AG04450 (cell line): ENCODE results near the gene TULP1. TPM values are rescaled to one million over a fixed set of nuclear protein-coding genes. Genes with fewer than 3 reads are reported as not detected.
"Not testable (repeated sequence)": the region's sequence is repeated elsewhere in the genome, so short reads cannot be mapped to it uniquely, and the experiment has no call there.

Experiments used
- CTCF ChIA-PET: fragments of 300-600, 350-600 bp; formaldehyde crosslinking; extraction: SDS; loops from one replicate; lab custom pipeline; 2022; ENCODE audit warnings: antibody characterized with exemption, inconsistent platforms; lab: Charles Lee
- POLR2A ChIA-PET: fragments of 350-600 bp; formaldehyde crosslinking; extraction: SDS; loops from one replicate; lab custom pipeline; 2021; ENCODE audit warnings: antibody characterized with exemption, inconsistent platforms; lab: Yijun Ruan, JAX
- DNase-seq: peaks from one replicate; pipeline ENCODE4 v3.0.0-alpha.2; 2011; ENCODE audit warnings: low read depth, low spot score
- H3K27ac ChIP-seq: one replicate; pipeline ENCODE4 v1.5.1; 2012; ENCODE audit warnings: low read depth, low read length, control low read depth
- H3K27me3 ChIP-seq: one replicate; pipeline ENCODE4 v1.6.0; 2012; ENCODE audit warnings: low read length; ENCODE audit not compliant: control insufficient read depth, insufficient read depth
- H3K4me3 ChIP-seq: 2 replicates; pipeline ENCODE4 v1.5.1; 2011; ENCODE audit warnings: mild to moderate bottlenecking, low read depth, low read length, control low read depth
- H3K9me3 ChIP-seq: 2 replicates; pipeline ENCODE4 v1.5.1; 2012; ENCODE audit warnings: low read length; ENCODE audit not compliant: control insufficient read depth, insufficient read depth
- polyA plus RNA-seq: library from polyadenylated mRNA; depleted of rRNA; stranded (reverse); fragments of >200 nt; gene quantifications from 2 replicates; pipeline ENCODE4 v1.2.3, GENCODE V29; 2011
- TF ChIP-seq, protein P1 (sequence below): IDR thresholded peaks from 2 replicates; pipeline ENCODE4 v1.5.1; 2011; ENCODE audit warnings: low read depth, low read length, control low read depth, inconsistent platforms

Gene TULP1
- polyA plus RNA-seq, 1 experiment = not detected

- TF ChIP-seq, protein P1, sequence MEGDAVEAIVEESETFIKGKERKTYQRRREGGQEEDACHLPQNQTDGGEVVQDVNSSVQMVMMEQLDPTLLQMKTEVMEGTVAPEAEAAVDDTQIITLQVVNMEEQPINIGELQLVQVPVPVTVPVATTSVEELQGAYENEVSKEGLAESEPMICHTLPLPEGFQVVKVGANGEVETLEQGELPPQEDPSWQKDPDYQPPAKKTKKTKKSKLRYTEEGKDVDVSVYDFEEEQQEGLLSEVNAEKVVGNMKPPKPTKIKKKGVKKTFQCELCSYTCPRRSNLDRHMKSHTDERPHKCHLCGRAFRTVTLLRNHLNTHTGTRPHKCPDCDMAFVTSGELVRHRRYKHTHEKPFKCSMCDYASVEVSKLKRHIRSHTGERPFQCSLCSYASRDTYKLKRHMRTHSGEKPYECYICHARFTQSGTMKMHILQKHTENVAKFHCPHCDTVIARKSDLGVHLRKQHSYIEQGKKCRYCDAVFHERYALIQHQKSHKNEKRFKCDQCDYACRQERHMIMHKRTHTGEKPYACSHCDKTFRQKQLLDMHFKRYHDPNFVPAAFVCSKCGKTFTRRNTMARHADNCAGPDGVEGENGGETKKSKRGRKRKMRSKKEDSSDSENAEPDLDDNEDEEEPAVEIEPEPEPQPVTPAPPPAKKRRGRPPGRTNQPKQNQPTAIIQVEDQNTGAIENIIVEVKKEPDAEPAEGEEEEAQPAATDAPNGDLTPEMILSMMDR = no peak
- no peak overlapping the region for H3K4me3 ChIP-seq
- peaks cover 9% of the 10 kb centered on the region for H3K27me3 ChIP-seq
- no peaks in the 10 kb centered on the region for H3K9me3 ChIP-seq
- ChIA-PET POLR2A (no interaction called here), CTCF (interaction anchor here (1.1 to 1.4 kb wide), 2 partner anchors 218 to 221 kb away, joined by 3 to 4 read pairs; partner anchors contain the start of gene ARMC12)
- no peak overlapping the region for H3K27ac ChIP-seq
- no peak for DNase-seq
Observed at GRCh38 chr6:35518566-35519312, 6.0 kb upstream of the TULP1 start.

GRCh38 chr6:35517978-35518377 lies 5.3 kb upstream of the TULP1 start:
- H3K4me3 ChIP-seq, DNase-seq, H3K27ac ChIP-seq, H3K9me3 ChIP-seq, POLR2A ChIA-PET, H3K27me3 ChIP-seq: not testable (repeated sequence)
- CTCF ChIA-PET = interaction anchor here (1.4 to 2.3 kb wide), 2 partner anchors 219 kb away, joined by 4 to 10 read pairs; partner anchors contain the start of gene ARMC12

GRCh38 chr6:35516712-35517111 lies 4.0 kb upstream of the TULP1 start:
- CTCF ChIA-PET = interaction anchor here (0.6 to 2.3 kb wide), 2 partner anchors 221 to 489 kb away, joined by 3 to 10 read pairs; no protein-coding TSS in a partner anchor
- TF ChIP-seq, protein P1 = no peak

GRCh38 chr6:35515939-35516338 lies 3.2 kb upstream of the TULP1 start:
- CTCF ChIA-PET = interaction anchor here (0.6 to 2.3 kb wide), 3 partner anchors 221 to 558 kb away, joined by 3 to 10 read pairs (median 4); no protein-coding TSS in a partner anchor
- DNase-seq, H3K9me3 ChIP-seq, POLR2A ChIA-PET, H3K27ac ChIP-seq, H3K4me3 ChIP-seq: not testable (repeated sequence)
- H3K27me3 ChIP-seq = peaks cover 26% of the 10 kb centered on the region

More at GRCh38 chr6:35516712-35517111, 4.0 kb upstream of the TULP1 start:
- Histone ChIP-seq H3K9me3 (no peaks in the 10 kb centered on the region; the same call in 1 of the 2 replicates), H3K27ac (no peak overlapping the region), H3K27me3 (peaks cover 18% of the 10 kb centered on the region), H3K4me3 (no peak overlapping the region)
- POLR2A ChIA-PET = interaction anchor here (0.6 to 0.7 kb wide), 2 partner anchors 25 to 42 kb away, joined by 3 to 6 read pairs; no protein-coding TSS in a partner anchor
- no peak for DNase-seq

GRCh38 chr6:35514587-35514986 lies 1.9 kb upstream of the TULP1 start:
- POLR2A ChIA-PET = no interaction called here
- H3K27ac ChIP-seq = no peak overlapping the region

More at GRCh38 chr6:35514587-35514986, 1.9 kb upstream of the TULP1 start:
- no peak overlapping the region for H3K4me3 ChIP-seq
- TF ChIP-seq, protein P1 = no peak
- CTCF ChIA-PET = interaction anchor here (2.5 kb wide), 1 partner anchor 8 kb away, joined by 14 read pairs; no protein-coding TSS in a partner anchor
- peaks cover 38% of the 10 kb centered on the region for H3K27me3 ChIP-seq
- DNase-seq = no peak
- H3K9me3 ChIP-seq = no peaks in the 10 kb centered on the region; the same call in 1 of the 2 replicates
